RWPE2 (cell line): Measurements from ENCODE around the gene AP2B1.
A peak's percentile ranks its signal among the peaks of the same experiment; 100 is the strongest.

ENCODE experiments used
- ATAC-seq: fragments of 200-7000 bp; cut with Tn5 transposase; 3 replicates; pipeline ENCODE4 v1.9.1; 2021; ENCODE audit warnings: low read depth
- DNase-seq: peaks from one replicate; pipeline ENCODE4 v3.0.0-alpha.2; 2020; ENCODE audit warnings: low spot score
- H3K27ac ChIP-seq: fragments of 450-650 bp; 2 replicates; pipeline ENCODE4 v1.5.1; 2017; ENCODE audit warnings: mild to moderate bottlenecking; ENCODE audit not compliant: poor library complexity, severe bottlenecking
- H3K27me3 ChIP-seq: fragments of 250-450 bp; sonication (Bioruptor Pico); 2 replicates; pipeline ENCODE4 v1.5.1; 2021; ENCODE audit warnings: mild to moderate bottlenecking, moderate library complexity; ENCODE audit not compliant: insufficient read depth, poor library complexity, severe bottlenecking
- H3K36me3 ChIP-seq: fragments of 250-450 bp; sonication (Bioruptor Pico); 2 replicates; pipeline ENCODE4 v1.5.1; 2020; ENCODE audit warnings: low read depth, mild to moderate bottlenecking, moderate library complexity
- H3K4me1 ChIP-seq: fragments of 250-450 bp; sonication (Bioruptor Pico); 2 replicates; pipeline ENCODE4 v1.5.1; 2021; ENCODE audit warnings: mild to moderate bottlenecking, moderate library complexity; ENCODE audit not compliant: insufficient read depth, poor library complexity, severe bottlenecking
- H3K4me3 ChIP-seq: fragments of 250-450 bp; sonication (Bioruptor Pico); 2 replicates; pipeline ENCODE4 v1.5.1; 2021; ENCODE audit warnings: mild to moderate bottlenecking, moderate library complexity; ENCODE audit not compliant: severe bottlenecking
- H3K9me3 ChIP-seq: fragments of 250-450 bp; sonication (Bioruptor Pico); 2 replicates; pipeline ENCODE4 v1.5.1; 2021; ENCODE audit warnings: mild to moderate bottlenecking, moderate library complexity; ENCODE audit not compliant: severe bottlenecking
- TF ChIP-seq, protein P1 (sequence below): fragments of 450-650 bp; IDR thresholded peaks from one replicate; pipeline ENCODE4 v1.5.1; 2017; ENCODE audit warnings: mild to moderate bottlenecking, moderate library complexity; ENCODE audit not compliant: poor library complexity, severe bottlenecking

The AP2B1 gene

GRCh38 chr17:35740216-35740615 is 153.1 kb downstream of the AP2B1 start:
- Histone ChIP-seq H3K4me3 (no peak overlapping the region), H3K9me3 (no peaks in the 10 kb centered on the region), H3K4me1 (no peaks in the 10 kb centered on the region), H3K36me3 (no peaks in the 10 kb centered on the region), H3K27ac (no peak overlapping the region), H3K27me3 (peaks cover 33% of the 10 kb centered on the region)
- no peak for ATAC-seq
- TF ChIP-seq, protein P1, sequence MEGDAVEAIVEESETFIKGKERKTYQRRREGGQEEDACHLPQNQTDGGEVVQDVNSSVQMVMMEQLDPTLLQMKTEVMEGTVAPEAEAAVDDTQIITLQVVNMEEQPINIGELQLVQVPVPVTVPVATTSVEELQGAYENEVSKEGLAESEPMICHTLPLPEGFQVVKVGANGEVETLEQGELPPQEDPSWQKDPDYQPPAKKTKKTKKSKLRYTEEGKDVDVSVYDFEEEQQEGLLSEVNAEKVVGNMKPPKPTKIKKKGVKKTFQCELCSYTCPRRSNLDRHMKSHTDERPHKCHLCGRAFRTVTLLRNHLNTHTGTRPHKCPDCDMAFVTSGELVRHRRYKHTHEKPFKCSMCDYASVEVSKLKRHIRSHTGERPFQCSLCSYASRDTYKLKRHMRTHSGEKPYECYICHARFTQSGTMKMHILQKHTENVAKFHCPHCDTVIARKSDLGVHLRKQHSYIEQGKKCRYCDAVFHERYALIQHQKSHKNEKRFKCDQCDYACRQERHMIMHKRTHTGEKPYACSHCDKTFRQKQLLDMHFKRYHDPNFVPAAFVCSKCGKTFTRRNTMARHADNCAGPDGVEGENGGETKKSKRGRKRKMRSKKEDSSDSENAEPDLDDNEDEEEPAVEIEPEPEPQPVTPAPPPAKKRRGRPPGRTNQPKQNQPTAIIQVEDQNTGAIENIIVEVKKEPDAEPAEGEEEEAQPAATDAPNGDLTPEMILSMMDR = no peak
- no peak for DNase-seq

DNA sequence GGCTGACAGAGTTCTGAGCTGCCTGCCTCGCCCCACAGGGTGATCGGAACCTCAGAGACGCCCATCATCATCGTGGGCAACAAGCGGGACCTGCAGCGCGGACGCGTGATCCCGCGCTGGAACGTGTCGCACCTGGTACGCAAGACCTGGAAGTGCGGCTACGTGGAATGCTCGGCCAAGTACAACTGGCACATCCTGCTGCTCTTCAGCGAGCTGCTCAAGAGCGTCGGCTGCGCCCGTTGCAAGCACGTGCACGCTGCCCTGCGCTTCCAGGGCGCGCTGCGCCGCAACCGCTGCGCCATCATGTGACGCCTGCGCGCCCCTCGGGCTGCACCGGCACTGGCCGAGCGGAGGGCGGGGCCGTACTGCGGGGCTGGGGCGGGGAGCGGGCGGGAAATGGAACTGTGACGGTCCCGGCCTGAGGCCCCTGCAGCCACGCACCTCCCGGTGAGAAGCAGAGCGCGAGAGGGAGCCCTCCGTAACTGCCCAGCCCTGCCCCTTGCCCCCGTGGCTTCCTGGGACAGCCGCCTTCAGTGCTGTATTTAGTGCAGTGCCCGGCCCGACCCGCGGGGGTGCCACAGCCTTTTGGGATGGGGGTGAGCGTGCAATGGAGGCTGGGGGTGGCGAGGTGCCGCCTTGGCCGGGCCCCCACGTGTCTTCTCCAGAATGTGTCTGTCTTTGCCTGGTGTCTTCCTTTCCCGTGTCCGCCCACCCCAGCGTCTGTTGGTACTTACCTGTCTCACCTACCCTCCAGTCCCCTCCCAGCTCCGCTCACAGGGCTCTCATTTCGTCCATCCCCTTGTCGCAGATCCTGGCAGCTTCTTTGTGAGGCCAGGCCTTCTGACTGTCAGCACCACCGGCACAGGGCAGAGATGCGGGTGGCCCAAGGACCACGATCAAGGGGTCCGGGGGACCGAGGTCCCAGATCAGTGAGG is 154.1 kb downstream of the AP2B1 start:
- Histone ChIP-seq H3K4me3 (no peak overlapping the region), H3K27me3 (peaks cover 33% of the 10 kb centered on the region), H3K4me1 (no peaks in the 10 kb centered on the region), H3K27ac (no peak overlapping the region), H3K36me3 (no peaks in the 10 kb centered on the region), H3K9me3 (no peaks in the 10 kb centered on the region)
- TF ChIP-seq, protein P1 = no peak
- DNase-seq = no peak
- ATAC-seq = peak; percentile 55

GRCh38 chr17:35742496-35742895 is 155.4 kb downstream of the AP2B1 start:
- H3K4me3 ChIP-seq = no peak overlapping the region
- H3K27ac ChIP-seq = no peak overlapping the region
- no peaks in the 10 kb centered on the region for H3K9me3 ChIP-seq
- DNase-seq (no peak), ATAC-seq (no peak)
- H3K36me3 ChIP-seq = no peaks in the 10 kb centered on the region
- TF ChIP-seq, protein P1 = no peak
- no peaks in the 10 kb centered on the region for H3K4me1 ChIP-seq
- peaks cover 33% of the 10 kb centered on the region for H3K27me3 ChIP-seq

DNA sequence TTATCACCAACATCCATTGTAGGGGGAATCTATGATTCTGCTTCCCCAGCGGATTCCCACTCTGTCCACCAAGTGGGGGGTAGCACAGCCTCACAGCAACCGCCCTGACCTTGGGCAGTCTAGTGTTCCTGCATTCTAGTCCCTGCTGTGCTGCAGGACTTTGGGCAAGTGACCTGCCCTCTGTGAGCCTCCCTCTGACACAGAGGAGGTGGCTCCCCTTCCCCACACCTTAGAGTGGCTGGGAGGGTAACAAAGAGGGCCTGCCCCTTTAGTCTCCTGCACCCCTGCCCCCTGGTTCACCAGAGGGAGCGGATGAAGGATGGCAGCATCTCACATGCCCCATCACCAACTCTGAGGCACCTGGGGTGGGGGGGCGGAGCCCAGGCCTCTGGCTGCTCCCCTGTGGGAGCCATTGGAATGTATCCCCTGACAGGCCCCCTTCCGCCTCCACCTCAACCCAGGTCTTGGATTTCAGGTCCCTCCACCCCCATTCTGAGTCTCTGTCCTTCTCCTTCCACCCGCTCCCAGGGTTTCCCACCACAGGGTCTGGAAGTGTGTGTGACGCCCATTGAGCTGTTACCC is 155.9 kb downstream of the AP2B1 start:
- DNase-seq (no peak), ATAC-seq (no peak)
- no peaks in the 10 kb centered on the region for H3K36me3 ChIP-seq
- no peak overlapping the region for H3K27ac ChIP-seq
- no peaks in the 10 kb centered on the region for H3K9me3 ChIP-seq
- TF ChIP-seq, protein P1 = no peak
- peaks cover 33% of the 10 kb centered on the region for H3K27me3 ChIP-seq
- peaks cover 4% of the 10 kb centered on the region for H3K4me1 ChIP-seq
- no peak overlapping the region for H3K4me3 ChIP-seq
